ENCODE results near the gene EPB41L5.
"Not testable (repeated sequence)": the region's sequence is repeated elsewhere in the genome, so short reads cannot be mapped to it uniquely, and the experiment has no call there.

The EPB41L5 gene

GRCh38 chr2:120103723-120104467 lies 91.0 kb downstream of the EPB41L5 start:
- no peak for DNase-seq

GRCh38 chr2:120104772-120105171 lies 91.9 kb downstream of the EPB41L5 start:
- DNase-seq, result no peak

GRCh38 chr2:120105360-120105759 lies 92.5 kb downstream of the EPB41L5 start:
- DNase-seq, result no peak

DNA sequence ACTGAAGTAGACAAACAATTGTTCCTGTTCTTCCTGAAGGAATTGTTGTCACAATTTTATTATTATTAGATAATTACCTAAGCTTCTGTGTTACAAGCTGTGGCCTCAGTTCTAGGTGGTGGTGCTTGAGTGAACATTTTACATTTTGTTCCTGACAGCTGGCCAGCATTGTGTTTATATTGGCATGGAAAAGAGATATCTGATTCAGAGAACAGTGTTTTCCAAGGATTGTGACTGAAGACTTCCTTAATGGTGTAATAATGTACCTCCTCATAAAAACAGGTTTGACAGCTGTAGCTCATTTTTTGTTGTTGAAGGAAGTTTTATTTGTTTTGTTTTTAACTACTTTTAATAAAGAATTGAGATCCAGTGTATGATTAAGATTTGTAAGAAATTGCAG lies 95.2 kb downstream of the EPB41L5 start:
- DNase-seq, result no peak

DNA sequence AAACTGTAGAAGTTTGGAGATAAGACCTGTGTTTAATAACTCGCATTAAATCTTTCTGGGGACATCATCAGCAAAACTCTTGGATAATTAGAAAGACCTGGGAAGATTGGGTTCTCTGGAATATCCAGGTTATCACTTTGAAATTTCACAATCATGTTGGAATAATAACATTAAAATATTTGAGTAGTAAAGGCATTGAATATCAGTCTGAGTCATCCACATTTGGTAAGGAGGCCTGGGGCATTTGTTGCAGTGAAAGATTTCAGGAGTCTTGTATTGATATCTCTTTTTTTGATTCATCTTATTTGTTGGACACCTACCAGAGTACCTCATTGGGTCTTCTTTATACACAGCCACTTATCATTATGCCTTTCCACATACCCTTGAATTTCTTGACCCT lies 95.9 kb downstream of the EPB41L5 start:
- DNase-seq, result no peak

DNA sequence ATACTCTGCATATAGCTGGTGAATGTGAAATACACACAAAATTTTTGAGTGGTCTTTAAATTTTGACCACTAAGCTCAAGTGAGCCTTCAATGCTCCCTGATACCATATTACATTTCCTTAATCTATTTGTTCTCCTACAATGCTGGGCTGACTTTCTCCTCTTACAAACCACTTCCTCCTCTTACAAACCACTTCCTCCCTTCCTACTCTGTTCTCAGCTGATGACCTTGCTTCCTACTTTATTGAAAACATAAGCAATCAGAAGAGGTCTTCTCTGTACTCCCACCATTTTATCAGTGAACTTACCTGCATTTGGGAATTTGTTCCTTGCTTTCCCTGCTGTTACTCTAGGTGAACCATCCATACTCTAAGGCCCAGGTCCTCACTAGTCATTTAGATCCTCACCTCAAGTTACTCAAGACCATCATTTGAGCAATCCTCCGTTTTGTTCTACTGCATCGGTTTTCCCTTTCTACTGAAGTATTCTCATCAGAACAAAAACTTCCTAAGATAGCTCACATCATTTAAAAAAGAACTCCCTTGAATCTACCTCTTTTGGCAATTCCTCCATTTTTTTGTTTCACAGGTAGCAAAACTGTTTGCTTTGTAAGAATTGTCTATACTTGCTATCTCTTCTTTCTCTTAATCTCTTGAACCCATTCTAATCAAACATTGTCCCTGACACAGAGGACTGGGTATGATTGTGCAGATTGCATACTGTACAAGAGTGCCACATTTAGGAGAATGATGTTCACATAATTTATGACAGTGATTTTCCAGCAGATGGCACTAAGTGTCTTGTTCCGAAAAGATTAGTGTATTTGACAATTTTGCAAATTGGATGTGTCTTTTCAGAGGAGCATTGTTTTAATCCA lies 96.5 kb downstream of the EPB41L5 start:
- DNase-seq, result no peak

GRCh38 chr2:120110062-120110362 lies 97.1 kb downstream of the EPB41L5 start:
- DNase-seq, result no peak

- DNase-seq, result no peak
Observed at GRCh38 chr2:120110507-120110906, 97.6 kb downstream of the EPB41L5 start.

DNA sequence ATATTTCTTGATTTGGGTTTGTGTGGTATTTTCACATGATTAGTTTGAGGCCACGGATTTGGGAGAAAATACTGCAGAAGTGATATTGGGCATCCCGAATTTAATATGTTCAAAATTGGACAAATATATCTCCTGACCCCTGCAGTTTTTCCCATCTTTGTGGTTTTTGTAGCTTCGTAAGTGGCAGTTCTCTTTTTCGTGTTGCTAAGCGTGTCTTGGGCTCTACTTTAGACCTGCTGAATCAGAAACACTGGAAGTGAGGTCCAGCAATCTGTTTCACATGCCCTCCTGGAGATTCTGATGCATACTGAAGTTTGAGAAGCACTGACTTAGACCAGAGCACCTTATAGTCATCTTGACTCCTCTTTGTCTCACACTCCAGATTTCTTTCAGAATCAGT lies 98.3 kb downstream of the EPB41L5 start:
- DNase-seq, result no peak

- no peak for DNase-seq
Observed at GRCh38 chr2:120118018-120118417, 105.1 kb downstream of the EPB41L5 start.

GRCh38 chr2:120118471-120118870 lies 105.6 kb downstream of the EPB41L5 start:
- no peak for DNase-seq

- not testable (repeated sequence) for DNase-seq
Observed at GRCh38 chr2:120121337-120121736, 108.5 kb downstream of the EPB41L5 start.

- DNase-seq, result no peak
Observed at GRCh38 chr2:120123090-120123489, 110.2 kb downstream of the EPB41L5 start.

- DNase-seq, result no peak
Observed at GRCh38 chr2:120125195-120125594, 112.3 kb downstream of the EPB41L5 start.

DNA sequence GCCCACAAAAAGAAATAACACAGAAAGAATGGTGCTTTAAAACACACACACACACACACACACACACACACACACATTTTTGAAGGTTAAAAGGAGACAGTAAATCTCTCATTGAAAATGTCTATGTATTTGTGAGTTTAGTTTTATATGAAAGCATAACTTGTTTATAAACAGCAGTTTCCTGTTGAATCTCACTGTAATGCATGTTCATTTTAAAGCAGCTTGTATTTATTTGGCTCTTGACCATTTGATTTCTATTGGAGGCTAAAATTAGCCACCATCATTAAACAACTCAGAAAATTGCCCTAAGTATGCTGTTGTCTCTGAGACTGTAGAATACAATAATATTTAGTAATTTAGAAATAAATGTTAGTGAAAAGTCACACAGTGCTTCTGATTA lies 115.3 kb downstream of the EPB41L5 start:
- no peak for DNase-seq

DNA sequence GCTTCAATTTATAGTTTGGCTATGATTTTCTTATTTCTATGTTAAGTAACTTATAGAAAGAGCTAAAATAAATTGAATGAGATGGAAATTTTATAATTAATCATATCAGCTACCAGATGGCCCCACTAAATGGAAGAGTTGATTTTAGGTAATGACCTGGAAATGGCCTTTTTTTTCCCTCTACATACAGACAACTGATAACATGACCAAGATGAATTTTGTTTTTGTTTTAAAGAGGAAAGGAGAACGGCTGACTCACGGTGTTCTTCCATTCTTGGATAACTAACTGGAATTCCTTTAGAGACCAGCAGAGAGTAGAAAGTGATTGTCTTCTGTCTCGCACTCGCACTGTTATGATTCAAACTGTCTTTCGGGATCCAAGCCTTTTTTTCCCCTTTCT lies 119.3 kb downstream of the EPB41L5 start:
- DNase-seq, result no peak

DNA sequence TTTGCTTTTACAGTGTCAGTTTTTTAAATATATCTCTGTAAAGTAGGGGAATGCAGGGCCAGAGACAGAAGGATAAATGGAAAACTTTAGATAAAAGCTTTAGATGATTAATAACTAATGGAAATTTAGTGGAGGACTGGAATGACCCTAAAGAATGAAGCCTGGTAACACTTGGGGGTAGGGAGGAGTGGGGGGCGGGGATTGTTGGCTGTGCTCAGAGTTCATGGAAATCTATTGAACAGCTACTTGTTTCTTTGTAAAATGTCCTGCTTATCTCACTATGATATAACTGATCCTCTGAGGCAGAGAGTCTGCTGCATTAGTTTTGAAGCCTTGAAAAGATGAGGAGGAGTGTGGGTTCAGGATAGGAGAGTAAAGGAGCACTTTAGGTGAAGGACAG lies 119.8 kb downstream of the EPB41L5 start:
- no peak for DNase-seq

- DNase-seq, result no peak
Observed at GRCh38 chr2:120133572-120134244, 120.8 kb downstream of the EPB41L5 start.

- no peak for DNase-seq
Observed at GRCh38 chr2:120134263-120134662, 121.4 kb downstream of the EPB41L5 start.

GRCh38 chr2:120135013-120135412 lies 122.1 kb downstream of the EPB41L5 start:
- not testable (repeated sequence) for DNase-seq

GRCh38 chr2:120140866-120141265 lies 128.0 kb downstream of the EPB41L5 start:
- DNase-seq, result no peak

DNA sequence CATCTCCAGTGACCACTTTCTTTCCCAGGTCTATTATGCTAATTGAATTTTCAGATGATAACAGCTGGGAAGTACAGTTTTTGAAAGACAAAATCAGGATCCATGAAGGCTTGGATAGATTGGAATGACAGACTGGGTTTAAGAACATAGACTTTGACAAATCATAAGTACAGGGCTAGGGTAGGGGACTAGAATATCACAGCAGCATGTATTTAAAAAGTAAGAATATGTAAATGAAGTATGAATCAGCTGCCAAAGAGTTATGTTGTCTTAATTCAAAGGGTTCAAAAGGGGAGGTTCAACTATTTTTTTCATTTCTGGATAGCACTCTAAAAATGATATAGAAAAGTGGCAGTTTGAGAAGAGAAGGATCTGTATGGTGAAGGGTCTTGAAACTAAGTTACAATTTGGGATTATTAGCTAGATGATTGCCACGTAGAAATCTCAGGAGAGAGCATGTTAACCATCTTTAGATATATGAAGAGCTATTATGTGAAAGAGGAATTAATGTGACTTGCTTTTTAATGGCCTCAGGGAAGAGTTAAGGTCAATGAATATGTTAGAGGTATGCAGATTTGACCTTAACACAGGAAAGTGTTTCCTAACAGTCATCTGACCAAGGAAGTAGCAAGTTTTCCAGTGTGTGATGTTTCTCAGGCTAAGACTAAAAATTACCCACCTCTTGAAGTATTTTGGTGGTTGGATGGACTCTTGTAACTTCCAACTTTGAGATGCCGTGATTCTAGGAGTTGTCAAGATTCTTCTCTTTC lies 128.6 kb downstream of the EPB41L5 start:
- no peak for DNase-seq
